Prostate gland (tissue), 2 donors: ENCODE measurements around the gene CACNA2D1. TPM values are rescaled to one million over a fixed set of nuclear protein-coding genes. Genes with fewer than 3 reads are reported as not detected.

Source experiments
- DNase-seq: peaks from one replicate; pipeline ENCODE4 v3.0.0-alpha.2; 2019; ENCODE audit warnings: low spot score
- H3K27ac ChIP-seq, 2 donors: fragments of 200-600 bp; sonication (generic); 2 replicates each; pipeline ENCODE4 v1.5.1; 2017 to 2019
- H3K27me3 ChIP-seq: fragments of 200-600 bp; sonication (generic); replicated peaks from 2 replicates; pipeline ENCODE4 v1.5.1; 2019; ENCODE audit not compliant: insufficient read depth
- H3K36me3 ChIP-seq, 2 donors: fragments of 200-600 bp; sonication (generic); 1 replicate in 1 of 2; 2 replicates in 1 of 2; pipeline versions ENCODE4 v1.5.1 to v1.8.1; 2017 to 2019
- H3K4me1 ChIP-seq: fragments of 200-600 bp; sonication (generic); replicated peaks from 2 replicates; pipeline ENCODE4 v1.5.1; 2019
- H3K4me3 ChIP-seq, 2 donors: fragments of 200-600 bp; sonication (generic); 2 replicates each; pipeline ENCODE4 v1.5.1; 2017 to 2019
- H3K9me3 ChIP-seq: fragments of 200-600 bp; sonication (generic); 2 replicates; pipeline ENCODE4 v1.5.1; 2017
- CTCF ChIP-seq, 4 experiments: fragments of 200-600 bp in 2 of 4; fragments of 450-650 bp in 2 of 4; sonication (generic) in 2 of 4; IDR thresholded peaks; 1 replicate in 3 of 4; 2 replicates in 1 of 4; pipeline ENCODE4 v1.5.1; 2016 to 2019; ENCODE audit warnings: antibody characterized with exemption in 4 of 4, mild to moderate bottlenecking in 2 of 4, moderate library complexity in 2 of 4
- POLR2A ChIP-seq: fragments of 450-650 bp; IDR thresholded peaks from one replicate; pipeline ENCODE4 v1.6.1; 2016; ENCODE audit warnings: antibody characterized with exemption, mild to moderate bottlenecking
- POLR2AphosphoS5 ChIP-seq: sonication (generic); formaldehyde crosslinking; IDR thresholded peaks from one replicate; pipeline ENCODE4 v1.6.1; 2017; ENCODE audit warnings: antibody characterized with exemption
- WGBS: methylation state at CpG from one replicate; pipeline ENCODE4 v1.1.5; 2018; 5-methylcytosine and 5-hydroxymethylcytosine counted together
- intact Hi-C: fragments of 100-400 bp; cut with DNase I; formaldehyde crosslinking; loops from one replicate; pipeline ENCODE4 v1.14.2; 2022
- total RNA-seq, 2 donors: library from RNA; depleted of rRNA; stranded (reverse); fragments of >200 nt; gene quantifications; one replicate each; pipeline ENCODE4 v1.1.0, GENCODE V29; 2016

CACNA2D1 gene
- total RNA-seq, 2 donors from 2014 or later, result 16.9 to 24.4 TPM

- no peaks in the 10 kb centered on the region for H3K36me3 ChIP-seq
- WGBS, result 90% methylated on average over 6 of the region's 6 CpGs
- TF ChIP-seq CTCF (IDR thresholded peaks at IDR 0.05) (no peak), POLR2A (no peak), POLR2AphosphoS5 (no peak)
- no peak overlapping the region for H3K4me3 ChIP-seq
- no peak for DNase-seq
- no peaks in the 10 kb centered on the region for H3K27me3 ChIP-seq
- no peaks in the 10 kb centered on the region for H3K9me3 ChIP-seq
- H3K4me1 ChIP-seq, result no peaks in the 10 kb centered on the region
- no peak overlapping the region for H3K27ac ChIP-seq
- intact Hi-C loops, result loop anchor here (10.0 kb wide), 1 partner anchor 237 kb away; no protein-coding TSS in a partner anchor
These were observed 27.9 kb upstream of the CACNA2D1 start for GRCh38 chr7:82471351-82472020.

DNA sequence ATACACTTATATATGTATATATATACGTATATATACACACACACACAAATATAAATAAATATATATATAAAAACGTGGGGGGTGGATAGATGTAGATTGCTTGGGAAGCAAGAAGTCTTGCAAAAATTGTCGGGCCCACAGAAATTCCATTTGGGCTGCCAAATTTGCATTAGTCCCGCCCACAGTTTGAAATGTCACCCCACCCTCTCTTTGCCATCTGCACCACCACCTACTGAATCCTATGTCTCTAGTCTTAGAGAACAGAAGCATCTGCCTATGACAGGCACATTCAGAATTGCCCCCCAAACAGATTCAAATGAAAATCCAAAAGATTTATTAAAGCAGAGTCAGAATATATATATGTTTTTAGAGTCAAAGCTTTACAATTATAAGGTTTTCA lies 25.6 kb upstream of the CACNA2D1 start:
- no peaks in the 10 kb centered on the region for H3K36me3 ChIP-seq
- H3K27me3 ChIP-seq, result no peaks in the 10 kb centered on the region
- H3K4me3 ChIP-seq, result no peak overlapping the region
- DNase-seq, result no peak
- WGBS, result 78% methylated on average over 4 of the region's 4 CpGs
- H3K4me1 ChIP-seq, result no peaks in the 10 kb centered on the region
- TF ChIP-seq CTCF (IDR thresholded peaks at IDR 0.05) (no peak), POLR2AphosphoS5 (no peak), POLR2A (no peak)
- intact Hi-C loops, result no loop called here
- H3K27ac ChIP-seq, result no peak overlapping the region
- no peaks in the 10 kb centered on the region for H3K9me3 ChIP-seq

- 79% methylated on average over 3 of the region's 3 CpGs for WGBS
- no peaks in the 10 kb centered on the region for H3K27me3 ChIP-seq
- TF ChIP-seq POLR2AphosphoS5 (no peak), POLR2A (no peak), CTCF (IDR thresholded peaks at IDR 0.05) (no peak)
- H3K4me1 ChIP-seq, result no peaks in the 10 kb centered on the region
- intact Hi-C loops, result no loop called here
- DNase-seq, result no peak
- H3K36me3 ChIP-seq, result no peaks in the 10 kb centered on the region
- H3K9me3 ChIP-seq, result no peaks in the 10 kb centered on the region
- no peak overlapping the region for H3K27ac ChIP-seq
- no peak overlapping the region for H3K4me3 ChIP-seq
These were observed 24.9 kb upstream of the CACNA2D1 start for GRCh38 chr7:82468435-82468834.

GRCh38 chr7:82467020-82467419 lies 23.4 kb upstream of the CACNA2D1 start:
- no peaks in the 10 kb centered on the region for H3K27me3 ChIP-seq
- H3K36me3 ChIP-seq, result no peaks in the 10 kb centered on the region
- no peak for DNase-seq
- no peak overlapping the region for H3K27ac ChIP-seq
- intact Hi-C loops, result no loop called here
- H3K4me1 ChIP-seq, result no peaks in the 10 kb centered on the region
- WGBS, result 86% methylated on average over 2 of the region's 2 CpGs
- TF ChIP-seq POLR2A (no peak), CTCF (IDR thresholded peaks at IDR 0.05) (no peak), POLR2AphosphoS5 (no peak)
- no peak overlapping the region for H3K4me3 ChIP-seq
- no peaks in the 10 kb centered on the region for H3K9me3 ChIP-seq

- intact Hi-C loops, result no loop called here
- no peak for DNase-seq
- Histone ChIP-seq H3K9me3 (no peaks in the 10 kb centered on the region), H3K4me3 (no peak overlapping the region), H3K4me1 (no peaks in the 10 kb centered on the region), H3K36me3 (no peaks in the 10 kb centered on the region), H3K27me3 (no peaks in the 10 kb centered on the region), H3K27ac (no peak overlapping the region)
- no peak for TF ChIP-seq POLR2AphosphoS5
- TF ChIP-seq POLR2A, result no peak
- WGBS, result 100% methylated on average over 2 of the region's 2 CpGs
These were observed 20.8 kb upstream of the CACNA2D1 start for GRCh38 chr7:82464372-82464771.
